ENCODE measurements around the gene PPFIA3. TPM values are rescaled to one million over a fixed set of nuclear protein-coding genes. Genes with fewer than 3 reads are reported as not detected.
"Not testable (repeated sequence)": the region's sequence is repeated elsewhere in the genome, so short reads cannot be mapped to it uniquely, and the experiment has no call there.

Gene PPFIA3
- total RNA-seq, 1 experiment from 2014 or later: 8.3 TPM

DNA sequence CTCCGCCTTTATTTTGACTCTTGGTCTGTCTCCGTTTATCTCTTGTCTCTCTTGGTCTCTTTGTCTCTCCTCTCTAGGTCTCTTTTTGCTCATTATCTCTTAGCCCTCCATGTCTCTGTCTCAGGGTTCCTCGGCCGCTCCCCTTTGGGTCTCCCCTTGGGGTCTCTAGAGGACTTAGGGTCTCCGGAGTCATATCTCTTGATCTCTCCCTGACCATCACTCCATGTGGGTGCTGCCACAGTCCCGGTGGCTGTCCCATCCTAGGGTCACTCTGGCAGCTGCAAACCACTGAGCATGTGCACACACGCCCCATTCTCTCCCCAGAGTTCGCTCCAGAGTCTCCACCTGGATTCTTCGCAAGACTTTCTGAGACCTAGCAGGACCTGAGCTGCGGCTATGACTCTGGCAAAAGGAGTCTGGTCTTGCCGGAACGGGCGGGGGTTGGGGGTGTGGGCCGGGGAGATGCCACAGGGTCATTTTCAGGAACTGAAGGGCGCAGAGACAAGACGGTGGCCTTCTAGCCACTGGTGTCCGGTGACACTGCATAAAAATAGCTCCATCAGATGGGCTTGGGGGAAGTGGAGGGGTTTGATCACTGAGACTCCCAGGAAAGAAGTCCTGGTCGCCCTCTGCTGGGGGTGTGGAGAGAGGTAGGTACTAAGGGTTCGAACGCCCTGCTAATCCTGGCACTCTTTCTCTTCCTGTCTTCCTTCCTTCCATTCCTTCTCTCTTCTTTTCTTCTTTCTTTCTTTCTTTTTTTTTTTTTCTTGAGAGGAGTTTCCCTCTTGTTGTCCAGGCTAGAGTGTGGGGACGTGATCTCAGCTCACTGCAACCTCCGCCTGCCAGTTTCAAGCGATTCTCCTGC lies 45.6 kb upstream of the PPFIA3 start:
- no peaks in the 10 kb centered on the region for H3K9me3 ChIP-seq (ENCODE audit: insufficient read depth, low read depth)
- peak overlapping the region; percentile 42 for H3K4me2 ChIP-seq
- H3K9me2 ChIP-seq (ENCODE audit: insufficient read depth): no peaks in the 10 kb centered on the region
- peak in 1 of 2 experiments; percentile 56 for DNase-seq
- no peak overlapping the region for H3K4me3 ChIP-seq
- H4K20me1 ChIP-seq (ENCODE audit: insufficient read depth): no peaks in the 10 kb centered on the region
- POLR2A ChIA-PET (ENCODE audit: unreplicated experiment): interaction anchor here (0.5 to 1.1 kb wide), 2 partner anchors 75 to 336 kb away, joined by 8 to 15 read pairs; no protein-coding TSS in a partner anchor
- no peaks in the 10 kb centered on the region for H3K36me3 ChIP-seq (ENCODE audit: low read depth)
- H3F3A ChIP-seq (ENCODE audit: insufficient read depth, low read depth): 0 out of 2 replicates have a peak, but pooled peaks cover 8% of the 10 kb centered on the region
- H2AFZ ChIP-seq: no peak overlapping the region
- TF ChIP-seq, protein P1, sequence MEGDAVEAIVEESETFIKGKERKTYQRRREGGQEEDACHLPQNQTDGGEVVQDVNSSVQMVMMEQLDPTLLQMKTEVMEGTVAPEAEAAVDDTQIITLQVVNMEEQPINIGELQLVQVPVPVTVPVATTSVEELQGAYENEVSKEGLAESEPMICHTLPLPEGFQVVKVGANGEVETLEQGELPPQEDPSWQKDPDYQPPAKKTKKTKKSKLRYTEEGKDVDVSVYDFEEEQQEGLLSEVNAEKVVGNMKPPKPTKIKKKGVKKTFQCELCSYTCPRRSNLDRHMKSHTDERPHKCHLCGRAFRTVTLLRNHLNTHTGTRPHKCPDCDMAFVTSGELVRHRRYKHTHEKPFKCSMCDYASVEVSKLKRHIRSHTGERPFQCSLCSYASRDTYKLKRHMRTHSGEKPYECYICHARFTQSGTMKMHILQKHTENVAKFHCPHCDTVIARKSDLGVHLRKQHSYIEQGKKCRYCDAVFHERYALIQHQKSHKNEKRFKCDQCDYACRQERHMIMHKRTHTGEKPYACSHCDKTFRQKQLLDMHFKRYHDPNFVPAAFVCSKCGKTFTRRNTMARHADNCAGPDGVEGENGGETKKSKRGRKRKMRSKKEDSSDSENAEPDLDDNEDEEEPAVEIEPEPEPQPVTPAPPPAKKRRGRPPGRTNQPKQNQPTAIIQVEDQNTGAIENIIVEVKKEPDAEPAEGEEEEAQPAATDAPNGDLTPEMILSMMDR (conservative IDR thresholded peaks at IDR 0.05): peak; percentile 23; the same call in 1 of the 2 replicates
- no peak for TF ChIP-seq EZH2 (IDR thresholded peaks at IDR 0.05; ENCODE audit: low read depth)
- BruUV-seq (replicated peaks): no TSS peak
- no peaks in the 10 kb centered on the region for H3K79me2 ChIP-seq (ENCODE audit: low read depth)
- peaks cover 29% of the 10 kb centered on the region for H3K27me3 ChIP-seq (ENCODE audit: insufficient read depth, low read depth)
- intact Hi-C loops (cut with micrococcal nuclease; ENCODE audit: unreplicated experiment): loop anchor here (2.0 kb wide), 3 partner anchors 75 to 285 kb away; no protein-coding TSS in a partner anchor
- peaks cover 10% of the 10 kb centered on the region; the same call in 1 of the 2 replicates for H3K4me1 ChIP-seq (replicated peaks; ENCODE audit: insufficient read depth)
- no peak overlapping the region for H3K27ac ChIP-seq
- CTCF ChIA-PET: interaction anchor here (0.5 to 1.3 kb wide), 8 partner anchors 9 to 775 kb away, joined by 3 to 12 read pairs (median 6); partner anchors contain the start of genes GYS1, NTF4 and RUVBL2

DNA sequence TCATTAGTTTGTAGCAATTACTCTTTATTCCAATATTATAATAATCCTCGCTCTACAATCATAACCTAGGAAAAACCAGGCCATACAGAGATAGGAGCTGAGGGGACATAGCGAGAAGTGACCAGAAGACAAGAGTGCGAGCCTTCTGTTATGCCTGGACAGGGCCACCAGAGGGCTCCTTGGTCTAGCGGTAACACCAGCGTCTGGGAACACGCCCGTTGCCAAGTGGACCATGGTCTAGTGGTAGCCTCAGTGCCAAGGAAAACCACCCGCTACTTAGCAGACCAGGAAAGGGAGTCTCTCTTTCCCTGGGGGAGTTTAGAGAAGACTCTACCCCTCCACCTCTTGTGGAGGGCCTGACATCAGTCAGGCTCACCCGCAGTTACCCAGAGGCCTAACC lies 44.5 kb upstream of the PPFIA3 start:
- H4K20me1 ChIP-seq (ENCODE audit: insufficient read depth); H2AFZ ChIP-seq; BruUV-seq (replicated peaks); H3K36me3 ChIP-seq (ENCODE audit: low read depth); POLR2A ChIA-PET (ENCODE audit: unreplicated experiment); H3K4me2 ChIP-seq; H3K4me3 ChIP-seq; H3F3A ChIP-seq (ENCODE audit: insufficient read depth, low read depth); H3K79me2 ChIP-seq (ENCODE audit: low read depth); H3K9me2 ChIP-seq (ENCODE audit: insufficient read depth); H3K4me1 ChIP-seq (replicated peaks; ENCODE audit: insufficient read depth); H3K9me3 ChIP-seq (ENCODE audit: insufficient read depth, low read depth); H3K27ac ChIP-seq: not testable (repeated sequence)
- H3K27me3 ChIP-seq (ENCODE audit: insufficient read depth, low read depth): peaks cover 24% of the 10 kb centered on the region; the same call in 1 of the 2 replicates
- peak in 1 of 2 experiments; percentile 60 for DNase-seq
- TF ChIP-seq, protein P1 (conservative IDR thresholded peaks at IDR 0.05): peak; percentile 82
- CTCF ChIA-PET: interaction anchor here (0.7 kb wide), 1 partner anchor 96 kb away, joined by 3 read pairs; no protein-coding TSS in a partner anchor
- intact Hi-C loops (cut with micrococcal nuclease; ENCODE audit: unreplicated experiment): loop anchor here (2.0 kb wide), 3 partner anchors 76 to 286 kb away; no protein-coding TSS in a partner anchor

DNA sequence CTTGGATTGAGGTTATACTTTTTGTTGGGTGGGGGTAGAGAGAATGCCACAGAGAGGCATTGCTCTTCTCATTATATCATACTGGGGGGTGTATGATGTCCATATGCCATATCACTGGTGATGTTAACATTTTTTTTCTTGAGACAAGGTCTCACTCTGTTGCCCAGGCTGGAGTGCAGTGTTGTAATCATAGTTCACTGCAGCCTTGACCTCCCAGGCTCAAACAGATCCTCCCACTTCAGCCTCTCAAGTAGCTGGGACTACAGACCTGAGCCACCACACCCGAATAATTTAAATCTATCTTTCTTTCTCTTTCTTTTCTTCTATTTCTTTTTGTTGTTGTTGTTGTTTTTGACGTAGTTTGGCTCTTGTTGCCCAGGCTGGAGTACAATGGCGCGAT lies 39.0 kb upstream of the PPFIA3 start:
- H3K4me2 ChIP-seq: no peak overlapping the region
- peaks cover 1% of the 10 kb centered on the region for H3K79me2 ChIP-seq (ENCODE audit: low read depth)
- H3K27me3 ChIP-seq (ENCODE audit: insufficient read depth, low read depth): no peaks in the 10 kb centered on the region
- ChIA-PET CTCF (no interaction called here), POLR2A (ENCODE audit: unreplicated experiment) (no interaction called here)
- H4K20me1 ChIP-seq (ENCODE audit: insufficient read depth): no peaks in the 10 kb centered on the region
- no peaks in the 10 kb centered on the region; the same call in 1 of the 2 replicates for H3F3A ChIP-seq (ENCODE audit: insufficient read depth, low read depth)
- H3K9me3 ChIP-seq (ENCODE audit: insufficient read depth, low read depth): no peaks in the 10 kb centered on the region
- H3K4me3 ChIP-seq: no peak overlapping the region
- no TSS peak for BruUV-seq (replicated peaks)
- H3K36me3 ChIP-seq (ENCODE audit: low read depth): no peaks in the 10 kb centered on the region
- H2AFZ ChIP-seq: no peak overlapping the region
- no peaks in the 10 kb centered on the region for H3K9me2 ChIP-seq (ENCODE audit: insufficient read depth)
- H3K4me1 ChIP-seq (replicated peaks; ENCODE audit: insufficient read depth): no peaks in the 10 kb centered on the region
- no peak overlapping the region for H3K27ac ChIP-seq
- no peak for DNase-seq
- intact Hi-C loops (cut with micrococcal nuclease; ENCODE audit: unreplicated experiment): no loop called here
- TF ChIP-seq, protein P1 (conservative IDR thresholded peaks at IDR 0.05): no peak
- TF ChIP-seq EZH2 (IDR thresholded peaks at IDR 0.05; ENCODE audit: low read depth): no peak
